GM18526 (cell line): ENCODE data around the gene SRP68.

ENCODE experiments used
- POLR2A ChIP-seq: IDR thresholded peaks from 3 replicates; pipeline ENCODE4 v1.6.1; 2011; ENCODE audit not compliant: insufficient read length; ENCODE audit errors: extremely low read depth

SRP68 gene

DNA sequence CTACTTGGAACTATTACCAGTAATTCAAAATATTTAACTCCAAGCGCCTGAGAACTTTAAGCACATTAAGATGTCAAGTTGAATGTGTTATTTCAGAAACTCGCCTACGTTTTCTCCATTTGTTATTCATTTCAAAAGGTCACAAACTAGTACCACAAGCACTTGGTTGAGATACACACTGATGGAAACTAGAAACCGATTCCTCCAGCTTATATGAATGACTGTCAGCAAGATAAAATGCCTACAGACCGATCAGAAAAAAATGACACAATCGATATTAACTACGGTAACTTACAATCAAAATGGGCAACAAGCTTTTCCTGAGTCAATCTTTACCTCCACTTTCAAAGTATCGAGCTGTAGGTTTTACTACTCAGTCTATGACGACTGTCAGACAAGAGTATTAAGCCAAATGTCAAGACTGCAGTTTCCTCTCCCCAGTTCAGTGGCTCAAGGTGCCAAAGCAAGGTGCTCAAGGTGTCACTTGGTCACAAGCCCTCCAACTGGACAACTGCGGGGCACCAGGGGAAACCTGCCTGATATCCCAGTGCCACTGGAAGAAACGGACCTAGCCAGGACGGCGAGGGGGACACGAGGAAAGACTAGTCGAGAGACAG, 678 bp downstream of the SRP68 start:
- no peak for TF ChIP-seq POLR2A

DNA sequence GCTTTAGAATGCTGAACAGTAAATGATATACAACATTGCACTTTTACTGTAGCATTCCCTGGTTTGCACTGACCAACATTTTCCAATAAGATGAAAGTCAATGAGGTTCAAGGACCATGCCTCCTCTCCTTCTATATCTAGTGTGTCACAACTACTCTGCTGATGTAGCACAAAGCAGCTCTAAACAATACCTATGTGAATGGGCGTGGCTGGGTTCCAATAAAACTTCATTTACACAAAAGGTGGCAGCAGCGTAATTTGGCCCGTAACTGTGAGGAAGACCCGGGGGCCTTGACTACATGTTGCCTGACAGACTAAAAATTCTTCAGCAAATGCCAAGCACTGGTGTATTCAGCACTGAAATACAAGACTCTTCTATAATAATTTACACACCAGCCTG, 6.5 kb downstream of the SRP68 start:
- TF ChIP-seq POLR2A: no peak

DNA sequence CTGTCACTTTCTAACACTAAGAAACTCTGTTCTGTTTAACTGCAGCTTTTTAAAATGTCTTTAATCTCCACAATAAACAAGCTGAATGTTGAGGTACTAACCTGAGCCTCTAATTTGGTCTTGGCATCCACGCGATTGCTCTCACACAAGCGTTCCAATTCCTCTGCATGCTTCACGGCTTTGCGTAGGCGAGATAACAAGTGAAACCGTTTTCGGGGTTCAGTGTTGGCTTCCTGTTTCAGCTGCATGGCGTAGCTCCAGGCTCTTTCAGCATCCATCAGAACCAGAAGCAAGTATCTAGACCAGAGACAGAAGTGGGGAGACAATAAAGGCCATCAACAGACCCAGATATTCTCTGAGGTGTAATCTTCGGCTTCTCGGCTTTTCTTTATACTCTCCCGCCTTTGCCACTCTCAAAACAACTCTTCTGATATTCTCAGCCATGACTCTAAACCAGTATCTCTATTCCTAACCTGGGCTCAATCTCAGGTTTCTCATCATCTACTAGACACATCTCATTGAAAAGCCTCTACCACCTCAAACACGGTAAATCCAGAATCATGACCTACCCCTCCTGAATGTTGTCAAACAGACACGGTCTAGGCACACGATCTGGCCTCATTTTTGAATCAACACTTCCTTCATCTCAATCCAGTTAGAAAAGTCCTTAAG, 8.3 kb downstream of the SRP68 start:
- TF ChIP-seq POLR2A: no peak

DNA sequence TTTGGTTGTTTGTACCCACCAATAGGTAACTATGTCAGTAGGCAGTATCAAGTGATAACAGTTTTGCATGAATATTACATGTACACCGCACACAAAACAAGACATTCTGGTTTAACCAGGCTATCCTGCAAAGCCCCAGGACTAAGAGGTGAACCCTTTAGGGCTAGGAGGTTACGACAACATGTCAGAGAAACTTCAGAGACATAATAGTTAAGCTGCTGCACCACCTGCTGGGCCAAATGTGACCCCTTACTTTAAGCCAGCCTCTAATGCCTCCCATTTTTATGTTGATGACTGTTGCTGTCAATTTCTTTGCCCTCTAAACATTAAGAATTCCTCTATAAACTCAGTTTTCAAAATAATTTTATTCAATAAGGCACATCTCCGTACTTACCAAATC, 15.4 kb downstream of the SRP68 start:
- no peak for TF ChIP-seq POLR2A

DNA sequence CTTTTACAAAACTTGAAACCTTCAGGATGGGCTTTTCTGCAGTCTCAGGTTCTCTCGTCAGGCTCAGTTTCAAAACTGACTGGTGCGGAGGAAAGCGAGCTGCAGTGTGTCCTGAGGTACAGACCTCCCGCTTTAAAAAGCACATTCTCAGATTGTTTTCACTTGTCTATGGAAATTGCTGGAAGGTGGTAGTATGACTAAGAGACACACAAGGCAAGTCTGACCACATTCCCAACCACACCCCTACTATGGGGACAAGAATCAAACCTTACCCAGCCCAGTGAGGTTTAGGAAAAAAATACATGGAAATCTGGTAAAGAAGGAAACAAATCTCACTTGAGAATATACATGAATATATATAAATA, 18.2 kb downstream of the SRP68 start:
- no peak for TF ChIP-seq POLR2A

DNA sequence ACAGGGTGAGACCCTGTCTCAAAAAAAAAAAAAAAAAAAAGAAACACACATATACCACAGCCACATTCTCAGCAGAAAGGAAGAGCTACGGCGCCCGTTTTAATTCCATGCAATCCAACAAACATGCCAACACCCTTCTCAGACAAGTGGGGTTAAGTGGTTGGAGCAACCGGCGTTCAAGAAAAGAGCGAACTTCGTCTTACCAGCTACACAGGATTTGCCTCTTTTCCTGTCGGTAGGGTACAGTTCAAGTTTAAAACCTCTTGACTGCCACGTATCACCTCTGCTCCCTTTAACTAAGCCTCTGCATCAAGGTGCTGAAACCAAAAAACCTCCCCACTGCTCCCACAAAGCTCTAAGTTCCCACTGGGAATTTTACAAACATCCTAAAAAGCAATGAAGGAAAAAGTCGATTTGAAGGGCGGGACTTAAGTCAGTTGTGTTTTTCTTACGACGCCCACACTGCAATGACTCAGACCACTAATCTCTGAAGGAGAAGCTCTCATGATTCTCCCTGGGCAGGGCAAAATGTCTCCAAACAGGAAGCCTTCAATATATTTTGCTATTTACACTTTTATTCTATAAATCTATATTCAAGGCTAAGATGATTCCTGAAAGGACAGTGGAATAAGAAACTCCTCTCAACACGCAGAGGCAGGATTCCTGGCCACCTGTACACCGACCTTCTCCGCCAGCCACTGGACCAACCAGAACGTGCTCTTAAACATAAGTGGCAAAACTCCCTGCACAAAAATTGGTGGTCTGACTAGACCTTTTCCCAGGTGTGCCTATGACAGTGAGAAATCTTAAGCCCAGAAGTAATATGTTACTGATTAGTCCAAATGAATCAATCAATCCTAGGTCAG, 18.8 kb downstream of the SRP68 start:
- no peak for TF ChIP-seq POLR2A

DNA sequence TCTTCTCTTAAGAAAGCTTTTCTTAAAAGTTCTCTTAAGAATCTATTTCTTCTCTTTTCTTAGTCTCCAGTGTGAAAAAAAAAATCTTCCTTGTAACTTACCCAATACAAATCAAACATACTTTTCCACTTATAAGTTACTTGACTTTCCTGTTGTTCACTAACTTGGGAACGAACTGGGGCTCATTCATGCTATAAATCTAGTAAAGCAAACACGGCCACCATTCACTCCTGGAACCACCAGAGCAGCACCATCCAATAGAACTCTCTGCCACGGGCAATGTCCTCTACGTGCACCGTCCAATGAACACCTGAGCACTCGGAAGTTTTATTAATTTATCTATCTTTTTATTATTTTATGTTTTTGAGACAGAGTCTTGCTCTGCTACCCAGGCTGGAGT, 20.8 kb downstream of the SRP68 start:
- TF ChIP-seq POLR2A: no peak

DNA sequence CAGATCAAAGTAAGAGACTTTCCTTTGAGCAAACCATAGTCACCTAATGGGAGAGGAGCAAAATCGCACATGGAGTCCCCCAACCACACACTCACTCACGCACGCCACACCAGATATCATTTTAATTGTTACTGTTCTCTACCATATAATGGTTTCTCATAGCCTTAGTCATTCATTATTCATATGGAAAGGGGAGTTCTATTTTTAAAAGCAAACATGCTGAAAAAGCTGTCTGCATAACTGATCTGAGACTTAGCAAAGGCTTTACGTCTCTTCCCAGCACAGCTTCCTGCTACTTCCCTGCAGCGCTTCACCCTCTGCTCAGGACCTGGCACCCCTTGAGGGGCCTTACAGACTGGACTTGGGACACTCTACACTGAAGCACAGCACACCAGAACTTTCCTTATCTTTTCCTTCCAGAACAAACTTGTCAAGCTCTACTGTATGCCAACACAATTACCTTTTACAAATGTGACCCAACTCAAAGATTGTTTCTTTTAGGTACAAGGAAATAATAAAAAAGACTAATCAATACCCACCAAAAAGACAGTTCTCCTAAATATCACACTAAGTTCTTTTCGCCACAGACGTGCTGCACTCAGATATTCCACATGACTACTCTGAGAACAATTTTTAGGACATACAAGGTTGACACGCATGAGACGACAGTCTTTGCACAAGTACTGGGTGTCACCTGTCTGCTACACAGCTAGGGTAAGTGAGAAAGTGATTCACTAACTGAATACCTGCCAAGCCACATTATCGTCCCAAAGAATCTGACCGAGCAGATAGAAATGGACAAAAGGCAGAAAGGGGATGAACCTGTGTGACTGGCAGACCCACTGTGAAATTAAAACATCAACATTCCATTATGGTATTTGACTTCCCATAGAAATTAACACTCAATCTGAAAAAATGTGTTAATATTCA, 21.5 kb downstream of the SRP68 start:
- no peak for TF ChIP-seq POLR2A

DNA sequence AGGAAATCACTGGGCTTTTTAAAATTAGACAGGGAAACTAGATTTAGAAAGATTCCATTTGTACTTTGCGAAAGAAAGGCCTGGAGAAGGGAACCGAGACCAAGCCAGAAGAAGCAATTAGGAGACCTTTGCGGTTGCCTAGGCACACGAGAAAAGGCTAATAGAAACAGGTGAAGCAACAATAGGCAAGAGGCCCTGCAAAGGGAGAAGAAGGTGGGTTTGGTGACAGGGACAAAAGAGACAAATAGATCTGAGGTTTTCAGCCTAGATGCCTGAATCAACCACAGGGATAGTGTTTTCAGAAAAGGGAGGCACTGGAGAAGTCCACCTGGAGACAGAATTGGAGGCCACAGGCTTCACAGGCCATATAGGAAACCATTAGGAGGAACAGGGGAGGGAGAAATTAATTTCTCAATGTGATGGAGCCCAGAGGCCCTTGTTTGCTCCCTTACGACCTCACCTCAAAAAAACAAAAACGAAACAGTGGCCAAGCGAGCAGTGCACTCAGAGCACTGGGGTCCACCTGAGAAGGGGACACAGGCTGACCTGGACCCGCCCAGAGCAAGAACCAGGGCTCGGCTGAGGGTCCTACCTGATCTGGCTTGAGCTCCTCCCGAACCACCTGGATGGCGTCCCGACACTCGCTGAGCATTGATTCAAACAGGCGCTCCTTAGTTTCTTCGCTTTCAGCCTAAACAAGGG, 22.3 kb downstream of the SRP68 start:
- no peak for TF ChIP-seq POLR2A

DNA sequence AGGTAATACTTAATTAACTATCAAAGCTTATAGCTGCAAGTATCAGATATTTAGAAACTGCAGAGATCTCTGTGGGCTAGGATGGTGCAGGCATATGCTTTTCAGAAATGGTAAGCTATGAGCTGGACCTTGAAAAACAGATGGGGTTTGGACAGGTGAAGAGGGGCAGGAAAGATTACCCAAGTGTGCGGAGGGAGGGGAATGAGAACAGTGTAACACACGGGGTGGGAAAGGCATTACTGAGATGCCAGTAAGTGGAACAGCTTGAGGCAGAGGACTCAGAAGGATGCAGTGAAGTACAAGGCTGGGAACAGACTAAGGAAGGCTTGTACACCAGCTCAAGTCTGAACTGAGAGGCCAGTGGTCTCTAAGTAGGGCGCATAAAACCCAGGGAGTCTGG, 23.1 kb downstream of the SRP68 start:
- no peak for TF ChIP-seq POLR2A

DNA sequence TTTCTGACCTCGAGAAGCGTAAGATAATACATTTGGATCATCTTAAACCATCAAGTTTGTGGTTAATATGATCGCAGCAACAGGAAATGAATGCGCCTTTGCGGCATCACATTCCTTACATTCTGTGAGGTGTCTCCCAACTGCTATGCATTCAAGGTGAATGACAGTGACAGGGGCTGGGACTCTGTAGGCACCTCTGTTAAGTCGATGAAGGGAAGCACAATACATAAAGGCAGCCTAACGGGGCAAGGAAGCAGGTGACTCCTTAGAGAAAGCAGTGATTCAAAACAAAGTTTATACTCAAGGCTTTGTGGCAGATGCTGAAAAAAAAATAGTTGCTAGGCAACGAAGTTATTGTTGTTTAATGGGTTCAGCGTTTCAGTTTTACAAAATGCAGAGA, 23.6 kb downstream of the SRP68 start:
- TF ChIP-seq POLR2A: no peak

DNA sequence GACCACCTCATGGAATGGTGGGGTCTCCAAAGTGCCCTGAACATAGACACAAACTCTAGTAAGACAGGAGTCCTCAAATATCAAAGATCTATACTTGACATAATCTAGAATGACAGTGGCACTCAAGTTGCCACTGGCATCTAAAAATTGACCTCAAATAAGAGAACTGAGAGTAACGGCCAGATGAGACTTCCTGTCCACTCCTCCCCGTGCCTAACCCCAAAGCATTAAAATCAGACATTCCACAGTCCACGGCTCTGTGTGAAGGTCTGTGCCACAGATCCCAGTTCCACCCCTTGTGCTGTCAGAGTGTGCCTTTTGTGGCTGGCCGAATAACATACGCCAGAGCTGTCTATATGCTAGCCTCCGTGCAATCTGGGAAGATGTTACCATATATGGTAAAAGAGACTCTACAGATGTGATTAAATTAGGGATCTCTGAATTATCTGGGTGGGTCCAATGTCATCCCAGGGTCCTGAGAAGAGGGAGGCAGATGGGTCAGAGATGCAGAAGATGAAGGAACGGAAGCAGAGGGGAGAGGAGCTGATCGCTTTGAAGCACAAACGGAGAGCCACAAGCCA, 24.2 kb downstream of the SRP68 start:
- no peak for TF ChIP-seq POLR2A

DNA sequence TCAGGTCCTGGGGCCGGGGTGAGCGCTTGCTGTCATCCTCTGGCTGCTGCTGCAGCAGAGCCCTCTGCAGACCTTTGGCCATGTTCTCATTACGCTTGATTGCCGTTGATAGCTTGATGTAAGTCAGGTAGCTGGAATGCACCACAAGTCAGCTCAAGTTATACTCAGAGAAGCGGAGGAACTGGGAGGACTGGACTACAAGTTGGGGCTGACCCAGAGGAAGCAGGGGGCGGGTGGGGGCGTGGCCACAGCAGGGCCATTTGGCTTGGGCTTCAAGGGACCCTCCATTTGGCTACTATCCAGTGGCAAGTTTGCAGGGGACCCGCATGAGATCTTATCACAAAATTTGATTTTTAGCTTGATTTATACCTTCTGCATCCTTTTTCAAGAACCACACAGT, 26.3 kb downstream of the SRP68 start:
- TF ChIP-seq POLR2A: no peak

DNA sequence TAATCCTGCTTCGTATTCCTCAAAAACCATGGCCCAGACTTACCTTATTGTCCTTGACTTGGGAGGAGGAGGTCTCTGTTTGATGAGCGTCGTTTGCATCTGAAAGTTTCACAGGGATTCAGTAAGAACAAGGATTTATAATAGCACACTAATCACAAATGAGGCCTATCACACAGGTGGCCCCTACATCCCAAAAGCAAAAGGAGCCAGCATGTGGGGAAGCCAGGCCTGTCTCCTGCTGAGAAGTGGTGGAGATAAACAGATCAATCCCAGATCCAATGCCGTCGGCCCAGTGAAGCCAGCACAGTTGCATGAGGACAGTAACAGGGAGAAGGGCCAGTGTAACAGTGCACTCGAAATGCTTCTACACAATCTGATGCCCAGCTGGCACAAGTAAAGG, 31.9 kb downstream of the SRP68 start:
- TF ChIP-seq POLR2A: no peak
